K562 (cell line): ENCODE data around the gene CYP24A1. TPM values are rescaled to one million over a fixed set of nuclear protein-coding genes. Genes with fewer than 3 reads are reported as not detected.

Source experiments
- ATAC-seq: fragments of 200-7000 bp; cut with Tn5 transposase; 3 replicates; pipeline ENCODE4 v1.9.1; 2020; ENCODE audit warnings: moderate library complexity
- BruUV-seq: library from RNA; stranded (reverse); fragments of 400-500 nt; replicated peaks from 2 replicates; lab custom pipeline; 2021; lab: Mats Ljungman, UMichigan
- CTCF ChIA-PET: fragments of 300-600 bp; formaldehyde crosslinking; extraction: SDS; loops from one replicate; lab custom pipeline; 2021; ENCODE audit warnings: low intra/inter-chr PET ratio; lab: Yijun Ruan, JAX
- POLR2A ChIA-PET: fragments of 300-600, 350-650 bp; sonication (Branson Sonifier 250); formaldehyde crosslinking; extraction: SDS; loops from one replicate; lab custom pipeline; 2021; ENCODE audit warnings: antibody characterized with exemption, inconsistent platforms; lab: Yijun Ruan, JAX
- DNase-seq, 4 experiments: peaks; one replicate each; pipeline versions ENCODE4 v3.0.0 to v3.0.0-alpha.2; 2011 to 2018; ENCODE audit warnings: low spot score in 3 of 4, mixed read lengths in 3 of 4; ENCODE audit errors: extremely low read depth in 1 of 4
- FAIRE-seq: peaks from 2 replicates; lab custom pipeline; 2011; peaks lifted over from hg19 to GRCh38; lab: Jason Lieb, UNC
- H2AFZ ChIP-seq: 2 replicates; pipeline ENCODE4 v1.6.0; 2011; ENCODE audit warnings: low read depth, low read length, control low read depth, inconsistent platforms
- H3K27ac ChIP-seq: fragments of 200-600 bp; 3 replicates; pipeline ENCODE4 v1.8.0; 2011; ENCODE audit warnings: low read depth, mild to moderate bottlenecking, control low read depth, inconsistent platforms, low read length, moderate library complexity, mixed read lengths; ENCODE audit errors: extremely low read depth
- H3K27me3 ChIP-seq, 2 experiments: fragments of 300-600 bp in 1 of 2; 2 replicates in 1 of 2; 3 replicates in 1 of 2; pipeline versions ENCODE4 v1.6.0 to v1.8.0; 2011; ENCODE audit warnings: inconsistent platforms in 2 of 2, low read length in 2 of 2, mild to moderate bottlenecking in 1 of 2, mixed read lengths in 1 of 2, moderate library complexity in 1 of 2; ENCODE audit not compliant: control insufficient read depth in 2 of 2, insufficient read depth in 2 of 2
- H3K36me3 ChIP-seq: fragments of 300-600 bp; 3 replicates; pipeline ENCODE4 v1.8.0; 2011; ENCODE audit warnings: mild to moderate bottlenecking, low read length, inconsistent platforms; ENCODE audit not compliant: control insufficient read depth, insufficient read depth
- H3K4me1 ChIP-seq, 2 experiments: fragments of 200-600 bp in 1 of 2; replicated peaks in 1 of 2; 2 replicates in 1 of 2; 3 replicates in 1 of 2; pipeline versions ENCODE4 v1.5.1 to v1.8.0; 2011; ENCODE audit warnings: inconsistent platforms in 2 of 2, low read length in 2 of 2, mild to moderate bottlenecking in 1 of 2, mixed read lengths in 1 of 2, moderate library complexity in 1 of 2; ENCODE audit not compliant: control insufficient read depth in 2 of 2, insufficient read depth in 2 of 2
- H3K4me2 ChIP-seq: 2 replicates; pipeline ENCODE4 v1.6.1; 2011; ENCODE audit warnings: low read length, control low read depth, inconsistent platforms, mixed read lengths; ENCODE audit not compliant: insufficient read depth
- H3K4me3 ChIP-seq: fragments of 200-600 bp; sonication (generic), shearing (Covaris generic); 2 replicates; pipeline ENCODE4 v1.5.1; 2016; ENCODE audit warnings: control low read depth, inconsistent platforms
- H3K79me2 ChIP-seq: fragments of 200-600 bp; 3 replicates; pipeline ENCODE4 v1.8.0; 2011; ENCODE audit warnings: low read length, inconsistent platforms; ENCODE audit not compliant: control insufficient read depth, insufficient read depth
- H3K9ac ChIP-seq, 2 experiments: 2 replicates each; pipeline versions ENCODE4 v1.6.0 to v1.6.1; 2011; ENCODE audit warnings: low read depth in 2 of 2, low read length in 2 of 2, control low read depth in 1 of 2, inconsistent platforms in 1 of 2, mild to moderate bottlenecking in 1 of 2, mixed read lengths in 1 of 2; ENCODE audit not compliant: insufficient read depth in 1 of 2
- H3K9me1 ChIP-seq: one replicate; pipeline ENCODE4 v1.6.0; 2011; ENCODE audit warnings: inconsistent platforms, mild to moderate bottlenecking, low read length, moderate library complexity; ENCODE audit not compliant: control insufficient read depth, insufficient read depth
- H3K9me3 ChIP-seq: replicated peaks from 2 replicates; pipeline ENCODE4 v1.5.1; 2011; ENCODE audit warnings: low read depth, low read length, inconsistent platforms; ENCODE audit not compliant: control insufficient read depth, insufficient read depth
- H4K20me1 ChIP-seq: replicated peaks from 2 replicates; pipeline ENCODE4 v1.6.1; 2011; ENCODE audit warnings: low read length, inconsistent platforms, mixed read lengths; ENCODE audit not compliant: control insufficient read depth, insufficient read depth
- ETS2 ChIP-seq: IDR thresholded peaks from 2 replicates; pipeline ENCODE4 v1.6.1; 2016; ENCODE audit warnings: borderline replicate concordance, missing genetic modification characterization, mild to moderate bottlenecking, moderate library complexity, missing compliant biosample characterization; ENCODE audit not compliant: poor library complexity, severe bottlenecking
- WGBS: fragments of 100-300 bp; shearing (Covaris generic); methylation state at CpG from one replicate; pipeline ENCODE4 v1.1.6; 2016; ENCODE audit warnings: low coverage, mixed read lengths; ENCODE audit not compliant: insufficient coverage; ENCODE audit errors: missing lambda C conversion rate; 5-methylcytosine and 5-hydroxymethylcytosine counted together
- in situ Hi-C: fragments of 300-500 bp; cut with MboI; formaldehyde crosslinking; loops from 4 replicates; pipeline ENCODE4 v1.15.0; 2018; ENCODE audit warnings: inconsistent platforms, mixed read lengths
- intact Hi-C: fragments of 100-400 bp; cut with micrococcal nuclease; formaldehyde crosslinking; loops from 2 replicates; pipeline ENCODE4 v1.14.2; 2022
- polyA plus RNA-seq, 8 experiments: library from polyadenylated mRNA; depleted of rRNA in 4 of 8; stranded (reverse) in 5 of 8; unstranded in 3 of 8; fragments of >200 nt; fragmentation: Nextera tagmentation in 2 of 8; fragmentation: Illumina TruSeq in 1 of 8; extraction: Ambion mirVana in 2 of 8; extraction: Trizol in 1 of 8; gene quantifications; 2 replicates each; pipeline versions ENCODE4 v1.2.1 to v1.2.3, GENCODE V29; 2011 to 2014; ENCODE audit warnings: inconsistent platforms in 1 of 8, missing spikeins in 1 of 8
- total RNA-seq, 7 experiments: library from RNA; depleted of rRNA in 6 of 7; stranded (reverse); fragments of >200 nt in 6 of 7; fragmentation: Illumina TruSeq in 2 of 7; extraction: Trizol in 2 of 7; gene quantifications; 2 replicates each; pipeline versions ENCODE4 v1.2.1 to v1.2.3, GENCODE V29; 2011 to 2021; ENCODE audit warnings: low replicate concordance in 1 of 7
- TF ChIP-seq, protein P1 (sequence below), 3 experiments: fragments of 200-800 bp in 1 of 3; fragments of 250-450 bp in 1 of 3; fragments of 450-650 bp in 1 of 3; sonication (Bioruptor Pico) in 1 of 3; sonication (Bioruptor generic) in 1 of 3; formaldehyde crosslinking in 1 of 3; IDR thresholded peaks; 2 replicates each; pipeline versions ENCODE4 v1.6.1 to v1.8.0; 2016 to 2022; ENCODE audit warnings: mild to moderate bottlenecking in 2 of 3, missing genetic modification characterization in 2 of 3, missing compliant biosample characterization in 1 of 3, moderate library complexity in 1 of 3

Gene CYP24A1
- total and polyA plus RNA-seq, 9 of the 15 experiments (the other 6 are each of a cell fraction or from before 2014, with no cell fraction given) = 0.04 TPM; not detected in 8

- Histone ChIP-seq H4K20me1 (no peaks in the 10 kb centered on the region), H3K4me2 (no peak overlapping the region), H3K9me1 (no peaks in the 10 kb centered on the region), H3K27ac (no peak overlapping the region), H3K79me2 (no peaks in the 10 kb centered on the region), H3K27me3 (peaks cover 3 to 5% of the 10 kb centered on the region in 2 experiments; a peak in 2 of 5 replicates), H3K4me3 (no peak overlapping the region), H2AFZ (no peak overlapping the region), H3K36me3 (no peaks in the 10 kb centered on the region), H3K9me3 (no peaks in the 10 kb centered on the region), H3K9ac (no peak overlapping the region), H3K4me1 (no peaks in the 10 kb centered on the region; a peak in 1 of 5 replicates)
- TF ChIP-seq, protein P1, sequence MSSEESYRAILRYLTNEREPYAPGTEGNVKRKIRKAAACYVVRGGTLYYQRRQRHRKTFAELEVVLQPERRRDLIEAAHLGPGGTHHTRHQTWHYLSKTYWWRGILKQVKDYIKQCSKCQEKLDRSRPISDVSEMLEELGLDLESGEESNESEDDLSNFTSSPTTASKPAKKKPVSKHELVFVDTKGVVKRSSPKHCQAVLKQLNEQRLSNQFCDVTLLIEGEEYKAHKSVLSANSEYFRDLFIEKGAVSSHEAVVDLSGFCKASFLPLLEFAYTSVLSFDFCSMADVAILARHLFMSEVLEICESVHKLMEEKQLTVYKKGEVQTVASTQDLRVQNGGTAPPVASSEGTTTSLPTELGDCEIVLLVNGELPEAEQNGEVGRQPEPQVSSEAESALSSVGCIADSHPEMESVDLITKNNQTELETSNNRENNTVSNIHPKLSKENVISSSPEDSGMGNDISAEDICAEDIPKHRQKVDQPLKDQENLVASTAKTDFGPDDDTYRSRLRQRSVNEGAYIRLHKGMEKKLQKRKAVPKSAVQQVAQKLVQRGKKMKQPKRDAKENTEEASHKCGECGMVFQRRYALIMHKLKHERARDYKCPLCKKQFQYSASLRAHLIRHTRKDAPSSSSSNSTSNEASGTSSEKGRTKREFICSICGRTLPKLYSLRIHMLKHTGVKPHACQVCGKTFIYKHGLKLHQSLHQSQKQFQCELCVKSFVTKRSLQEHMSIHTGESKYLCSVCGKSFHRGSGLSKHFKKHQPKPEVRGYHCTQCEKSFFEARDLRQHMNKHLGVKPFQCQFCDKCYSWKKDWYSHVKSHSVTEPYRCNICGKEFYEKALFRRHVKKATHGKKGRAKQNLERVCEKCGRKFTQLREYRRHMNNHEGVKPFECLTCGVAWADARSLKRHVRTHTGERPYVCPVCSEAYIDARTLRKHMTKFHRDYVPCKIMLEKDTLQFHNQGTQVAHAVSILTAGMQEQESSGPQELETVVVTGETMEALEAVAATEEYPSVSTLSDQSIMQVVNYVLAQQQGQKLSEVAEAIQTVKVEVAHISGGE (CRISPR knock-in tag; IDR thresholded peaks at IDR 0.05) = peak in 1 of 3 experiments; percentile 88; a peak in 2 of 6 replicates
- no peak for TF ChIP-seq ETS2 (tag)
- ATAC-seq (no peak), FAIRE-seq (no peak), DNase-seq (no peak)
- WGBS = 7% methylated on average over 1 of the region's 1 CpG
- intact Hi-C loops (no loop called here), in situ Hi-C loops (no loop called here)
- BruUV-seq = no TSS peak
- ChIA-PET CTCF (no interaction called here), POLR2A (no interaction called here)
Measured at GRCh38 chr20:54122189-54122588, 51.6 kb downstream of the CYP24A1 start.
